Measurements from ENCODE around the gene PARP1.

DNA sequence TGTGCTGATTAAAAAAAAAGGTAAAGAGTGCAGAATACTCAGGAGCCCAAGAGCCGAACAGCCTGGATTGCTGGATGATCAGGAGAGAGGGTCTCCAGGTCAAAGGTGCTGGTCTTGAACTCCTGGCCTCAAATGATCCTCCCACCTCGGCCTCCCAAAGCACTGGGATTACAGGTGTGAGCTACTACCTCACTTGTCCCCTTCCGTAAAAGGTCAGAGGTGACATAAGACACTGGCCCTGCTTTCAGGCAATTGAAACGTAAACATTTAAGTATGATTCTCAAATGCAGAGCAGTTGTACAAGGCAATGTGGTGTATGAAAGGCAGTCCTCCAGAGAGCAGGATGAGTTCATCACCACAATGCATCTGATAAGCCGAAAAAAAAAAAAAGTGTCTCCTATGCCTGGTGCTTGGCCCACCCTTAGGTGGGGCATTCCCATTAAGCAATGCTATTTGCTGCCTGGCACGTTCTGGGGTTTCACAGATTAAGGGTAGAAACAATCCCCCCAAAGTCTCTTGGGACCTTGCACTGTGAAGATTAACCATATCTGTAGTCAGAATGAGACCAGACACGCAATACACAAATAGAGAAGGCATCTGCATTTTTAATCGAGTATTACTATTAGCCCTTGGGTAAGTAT lies 47.7 kb downstream of the PARP1 start:
- TF ChIP-seq, protein P1, sequence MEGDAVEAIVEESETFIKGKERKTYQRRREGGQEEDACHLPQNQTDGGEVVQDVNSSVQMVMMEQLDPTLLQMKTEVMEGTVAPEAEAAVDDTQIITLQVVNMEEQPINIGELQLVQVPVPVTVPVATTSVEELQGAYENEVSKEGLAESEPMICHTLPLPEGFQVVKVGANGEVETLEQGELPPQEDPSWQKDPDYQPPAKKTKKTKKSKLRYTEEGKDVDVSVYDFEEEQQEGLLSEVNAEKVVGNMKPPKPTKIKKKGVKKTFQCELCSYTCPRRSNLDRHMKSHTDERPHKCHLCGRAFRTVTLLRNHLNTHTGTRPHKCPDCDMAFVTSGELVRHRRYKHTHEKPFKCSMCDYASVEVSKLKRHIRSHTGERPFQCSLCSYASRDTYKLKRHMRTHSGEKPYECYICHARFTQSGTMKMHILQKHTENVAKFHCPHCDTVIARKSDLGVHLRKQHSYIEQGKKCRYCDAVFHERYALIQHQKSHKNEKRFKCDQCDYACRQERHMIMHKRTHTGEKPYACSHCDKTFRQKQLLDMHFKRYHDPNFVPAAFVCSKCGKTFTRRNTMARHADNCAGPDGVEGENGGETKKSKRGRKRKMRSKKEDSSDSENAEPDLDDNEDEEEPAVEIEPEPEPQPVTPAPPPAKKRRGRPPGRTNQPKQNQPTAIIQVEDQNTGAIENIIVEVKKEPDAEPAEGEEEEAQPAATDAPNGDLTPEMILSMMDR (conservative IDR thresholded peaks at IDR 0.05 in 1 of 2, IDR thresholded peaks at IDR 0.05 in 1 of 2; ENCODE audit: low read depth in 1 of 2, low read length in 2 of 2), result no peak
- TF ChIP-seq EZH2 (IDR thresholded peaks at IDR 0.05; ENCODE audit: low read length, missing control alignments), result no peak

All from fibroblast of lung (primary cell).